GM12878 (cell line): ENCODE measurements around the gene PFN3. TPM values are rescaled to one million over a fixed set of nuclear protein-coding genes. Genes with fewer than 3 reads are reported as not detected.

Source experiments
- ATAC-seq: fragments of 200-7000 bp; cut with Tn5 transposase; 3 replicates; pipeline ENCODE4 v1.9.1; 2020; ENCODE audit warnings: mild to moderate bottlenecking, moderate library complexity
- BruUV-seq: library from RNA; stranded (reverse); fragments of 400-500 nt; replicated peaks from 2 replicates; lab custom pipeline; 2021; lab: Mats Ljungman, UMichigan
- CTCF ChIA-PET: fragments of 300-600 bp; sonication (Branson Sonifier 250); formaldehyde crosslinking; extraction: SDS; loops from one replicate; lab custom pipeline; 2021; ENCODE audit warnings: inconsistent platforms; lab: Yijun Ruan, JAX
- POLR2A ChIA-PET: fragments of 350-600 bp; formaldehyde crosslinking; extraction: SDS; loops from one replicate; lab custom pipeline; 2021; ENCODE audit warnings: inconsistent platforms; lab: Charles Lee
- RAD21 ChIA-PET: fragments of 300-600 bp; sonication (Branson Sonifier 250); formaldehyde crosslinking; loops from one replicate; lab custom pipeline; 2023; ENCODE audit warnings: antibody characterized with exemption; ENCODE audit not compliant: unreplicated experiment; lab: Charles Lee
- SMC1A ChIA-PET: fragments of 300-600 bp; sonication (Branson Sonifier 250); formaldehyde crosslinking; loops from one replicate; lab custom pipeline; 2023; ENCODE audit not compliant: unreplicated experiment, uncharacterized antibody; lab: Charles Lee
- DNase-seq: peaks from one replicate; pipeline ENCODE4 v3.0.0-alpha.2; 2011; ENCODE audit warnings: low read depth, low spot score
- FAIRE-seq: peaks from 3 replicates; lab custom pipeline; 2011; peaks lifted over from hg19 to GRCh38; lab: Jason Lieb, UNC
- H2AFZ ChIP-seq: 2 replicates; pipeline ENCODE4 v1.6.0; 2011; ENCODE audit warnings: low read depth, low read length, control low read depth; ENCODE audit not compliant: control insufficient read depth
- H3K27ac ChIP-seq: 2 replicates; pipeline ENCODE4 v1.5.1; 2011; ENCODE audit warnings: control low read depth; ENCODE audit not compliant: control insufficient read depth, insufficient read depth
- H3K27me3 ChIP-seq, 2 experiments: replicated peaks in 1 of 2; 2 replicates each; pipeline versions ENCODE4 v1.6.0 to v1.6.1; 2011; ENCODE audit warnings: low read length in 1 of 2; ENCODE audit not compliant: control insufficient read depth in 2 of 2, insufficient read depth in 2 of 2
- H3K36me3 ChIP-seq, 2 experiments: 2 replicates each; pipeline ENCODE4 v1.5.1; 2011; ENCODE audit warnings: low read length in 1 of 2; ENCODE audit not compliant: control insufficient read depth in 2 of 2, insufficient read depth in 2 of 2
- H3K4me1 ChIP-seq: 2 replicates; pipeline ENCODE4 v1.6.1; 2011; ENCODE audit warnings: mild to moderate bottlenecking, low read length, moderate library complexity, mixed read lengths; ENCODE audit not compliant: control insufficient read depth, insufficient read depth
- H3K4me2 ChIP-seq: 2 replicates; pipeline ENCODE4 v1.6.0; 2011; ENCODE audit warnings: control low read depth; ENCODE audit not compliant: control insufficient read depth, insufficient read depth
- H3K4me3 ChIP-seq: fragments of 200-600 bp; sonication (generic); 2 replicates; pipeline ENCODE4 v1.5.1; 2016
- H3K79me2 ChIP-seq: 2 replicates; pipeline ENCODE4 v1.6.0; 2011; ENCODE audit warnings: low read length; ENCODE audit not compliant: control insufficient read depth, insufficient read depth
- H3K9ac ChIP-seq: 2 replicates; pipeline ENCODE4 v1.8.0; 2011; ENCODE audit warnings: low read length, control low read depth, mixed read lengths; ENCODE audit not compliant: control insufficient read depth, insufficient read depth
- H3K9me3 ChIP-seq: replicated peaks from 3 replicates; pipeline ENCODE4 v1.5.1; 2011; ENCODE audit warnings: mild to moderate bottlenecking, low read length; ENCODE audit not compliant: control insufficient read depth, insufficient read depth
- H4K20me1 ChIP-seq: 2 replicates; pipeline ENCODE4 v1.6.0; 2011; ENCODE audit not compliant: control insufficient read depth, insufficient read depth
- CREB1 ChIP-seq: IDR thresholded peaks from 2 replicates; pipeline ENCODE4 v1.6.1; 2012; ENCODE audit warnings: low read depth, mild to moderate bottlenecking, inconsistent platforms
- MXI1 ChIP-seq: fragments of 150-350 bp; IDR thresholded peaks from 2 replicates; pipeline ENCODE4 v1.6.1; 2011; ENCODE audit warnings: low read depth, mild to moderate bottlenecking, inconsistent platforms, low read length, improper control_type of control experiment
- NR2C1 ChIP-seq: fragments of 450-650 bp; IDR thresholded peaks from 2 replicates; pipeline ENCODE4 v1.6.1; 2017; ENCODE audit warnings: antibody characterized with exemption, mild to moderate bottlenecking, moderate library complexity
- PML ChIP-seq: IDR thresholded peaks from 2 replicates; pipeline ENCODE4 v1.6.1; 2012; ENCODE audit warnings: low read length, inconsistent platforms
- POLR2AphosphoS2 ChIP-seq: IDR thresholded peaks from 2 replicates; pipeline ENCODE4 v1.6.1; 2011; ENCODE audit warnings: low read depth, mild to moderate bottlenecking, low read length, improper control_type of control experiment, moderate library complexity
- SIN3A ChIP-seq: IDR thresholded peaks from 2 replicates; pipeline ENCODE4 v1.6.1; 2012; ENCODE audit warnings: low read depth, low read length, improper control_type of control experiment
- SRF ChIP-seq, 2 experiments: IDR thresholded peaks; 2 replicates each; pipeline ENCODE4 v1.6.1; 2011; ENCODE audit warnings: low read depth in 2 of 2, low read length in 2 of 2, mild to moderate bottlenecking in 1 of 2, moderate library complexity in 1 of 2
- TCF12 ChIP-seq: IDR thresholded peaks from 2 replicates; pipeline ENCODE4 v1.6.1; 2011; ENCODE audit warnings: low read depth, mild to moderate bottlenecking, low read length
- TCF3 ChIP-seq: IDR thresholded peaks from 2 replicates; pipeline ENCODE4 v1.6.1; 2012; ENCODE audit warnings: low read depth, mild to moderate bottlenecking, low read length, borderline replicate concordance; ENCODE audit not compliant: insufficient read depth
- WGBS: methylation state at CpG from one replicate; pipeline ENCODE4 v1.1.6; 2016; ENCODE audit warnings: low lambda C conversion rate; ENCODE audit not compliant: insufficient replicate concordance, insufficient coverage; ENCODE audit errors: missing lambda C conversion rate; 5-methylcytosine and 5-hydroxymethylcytosine counted together
- in situ Hi-C: fragments of 300-500 bp; cut with MboI; formaldehyde crosslinking; loops from 9 replicates; pipeline ENCODE4 v1.14.3; 2018; ENCODE audit warnings: mixed read lengths
- intact Hi-C: fragments of 100-400 bp; cut with micrococcal nuclease; formaldehyde crosslinking; loops from one replicate; pipeline ENCODE4 v1.14.2; 2022; ENCODE audit not compliant: unreplicated experiment
- polyA plus RNA-seq, 11 experiments: library from polyadenylated mRNA; depleted of rRNA in 4 of 11; unstranded in 6 of 11; stranded (reverse) in 5 of 11; fragments of >200 nt; fragmentation: Nextera tagmentation in 4 of 11; fragmentation: Illumina TruSeq in 1 of 11; extraction: Ambion mirVana in 4 of 11; extraction: Trizol in 1 of 11; gene quantifications; 1 replicate in 1 of 11; 2 replicates in 10 of 11; pipeline versions ENCODE4 v1.2.1 to v1.2.3, GENCODE V29; 2011 to 2016; ENCODE audit warnings: inconsistent platforms in 2 of 11, missing spikeins in 2 of 11, low read depth in 1 of 11
- total RNA-seq, 4 experiments: library from RNA; depleted of rRNA in 3 of 4; stranded (reverse); fragments of >200 nt in 3 of 4; fragmentation: Illumina TruSeq in 1 of 4; extraction: Trizol in 1 of 4; gene quantifications; 2 replicates each; pipeline versions ENCODE4 v1.2.1 to v1.2.3, GENCODE V29; 2013 to 2021
- TF ChIP-seq, protein P1 (sequence below): fragments of 450-650 bp; IDR thresholded peaks from 2 replicates; pipeline ENCODE4 v1.6.1; 2016; ENCODE audit warnings: mild to moderate bottlenecking, moderate library complexity, borderline replicate concordance

PFN3 gene
- total and polyA plus RNA-seq, 10 of the 15 experiments (the other 5 are each of a cell fraction or from before 2014, with no cell fraction given) = not detected

DNA sequence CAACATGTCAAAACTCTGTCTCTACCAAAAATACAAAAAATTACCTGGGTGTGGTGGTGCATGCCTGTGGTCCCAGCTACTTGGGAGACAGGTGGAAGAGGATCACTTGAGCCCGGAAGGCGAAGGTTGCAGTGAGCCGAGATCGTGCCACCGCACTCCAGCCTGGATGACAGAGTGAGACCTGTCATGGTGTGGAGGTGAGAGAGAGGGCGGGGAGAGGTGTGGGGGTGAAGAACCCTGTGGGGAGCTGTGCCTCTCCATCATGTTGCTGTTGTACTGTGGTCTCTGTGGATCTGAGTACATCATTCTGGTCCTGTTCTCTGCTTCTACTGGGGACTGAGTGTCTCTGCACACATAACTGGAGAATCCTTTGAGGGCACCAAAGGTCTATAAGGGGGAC lies 27.6 kb downstream of the PFN3 start:
- ATAC-seq (no peak), DNase-seq (no peak), FAIRE-seq (no peak)
- in situ Hi-C loops = no loop called here
- peaks cover 24% of the 10 kb centered on the region for H3K4me1 ChIP-seq
- TF ChIP-seq, protein P1, sequence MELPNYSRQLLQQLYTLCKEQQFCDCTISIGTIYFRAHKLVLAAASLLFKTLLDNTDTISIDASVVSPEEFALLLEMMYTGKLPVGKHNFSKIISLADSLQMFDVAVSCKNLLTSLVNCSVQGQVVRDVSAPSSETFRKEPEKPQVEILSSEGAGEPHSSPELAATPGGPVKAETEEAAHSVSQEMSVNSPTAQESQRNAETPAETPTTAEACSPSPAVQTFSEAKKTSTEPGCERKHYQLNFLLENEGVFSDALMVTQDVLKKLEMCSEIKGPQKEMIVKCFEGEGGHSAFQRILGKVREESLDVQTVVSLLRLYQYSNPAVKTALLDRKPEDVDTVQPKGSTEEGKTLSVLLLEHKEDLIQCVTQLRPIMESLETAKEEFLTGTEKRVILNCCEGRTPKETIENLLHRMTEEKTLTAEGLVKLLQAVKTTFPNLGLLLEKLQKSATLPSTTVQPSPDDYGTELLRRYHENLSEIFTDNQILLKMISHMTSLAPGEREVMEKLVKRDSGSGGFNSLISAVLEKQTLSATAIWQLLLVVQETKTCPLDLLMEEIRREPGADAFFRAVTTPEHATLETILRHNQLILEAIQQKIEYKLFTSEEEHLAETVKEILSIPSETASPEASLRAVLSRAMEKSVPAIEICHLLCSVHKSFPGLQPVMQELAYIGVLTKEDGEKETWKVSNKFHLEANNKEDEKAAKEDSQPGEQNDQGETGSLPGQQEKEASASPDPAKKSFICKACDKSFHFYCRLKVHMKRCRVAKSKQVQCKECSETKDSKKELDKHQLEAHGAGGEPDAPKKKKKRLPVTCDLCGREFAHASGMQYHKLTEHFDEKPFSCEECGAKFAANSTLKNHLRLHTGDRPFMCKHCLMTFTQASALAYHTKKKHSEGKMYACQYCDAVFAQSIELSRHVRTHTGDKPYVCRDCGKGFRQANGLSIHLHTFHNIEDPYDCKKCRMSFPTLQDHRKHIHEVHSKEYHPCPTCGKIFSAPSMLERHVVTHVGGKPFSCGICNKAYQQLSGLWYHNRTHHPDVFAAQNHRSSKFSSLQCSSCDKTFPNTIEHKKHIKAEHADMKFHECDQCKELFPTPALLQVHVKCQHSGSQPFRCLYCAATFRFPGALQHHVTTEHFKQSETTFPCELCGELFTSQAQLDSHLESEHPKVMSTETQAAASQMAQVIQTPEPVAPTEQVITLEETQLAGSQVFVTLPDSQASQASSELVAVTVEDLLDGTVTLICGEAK = no peak
- TF ChIP-seq MXI1 (no peak), NR2C1 (no peak), TCF12 (no peak), PML (no peak), CREB1 (no peak), SRF (IDR thresholded peaks at IDR 0.05; ENCODE audit: low read depth in 2 of 2, low read length in 2 of 2) (no peak), TCF3 (no peak), SIN3A (no peak), POLR2AphosphoS2 (no peak)
- WGBS = 87% methylated on average over 6 of the region's 6 CpGs
- CTCF ChIA-PET = interaction anchor here (0.8 to 6.0 kb wide), 5 partner anchors 11 to 63 kb away, joined by 3 to 88 read pairs (median 6); no protein-coding TSS in a partner anchor
- H3K27me3 ChIP-seq = no peaks in the 10 kb centered on the region
- H3K36me3 ChIP-seq = peaks cover 10 to 16% of the 10 kb centered on the region in 2 experiments
- H2AFZ ChIP-seq = no peak overlapping the region
- no peak overlapping the region for H3K4me3 ChIP-seq
- intact Hi-C loops = no loop called here
- no peaks in the 10 kb centered on the region for H3K79me2 ChIP-seq
- no TSS peak for BruUV-seq
- POLR2A ChIA-PET = interaction anchor here (1.2 to 2.8 kb wide), 3 partner anchors 11 to 17 kb away, joined by 3 to 7 read pairs (median 4); partner anchors contain the start of gene RGS14
- H3K9ac ChIP-seq = no peak overlapping the region
- H3K4me2 ChIP-seq = no peak overlapping the region
- RAD21 ChIA-PET = interaction anchor here (0.6 to 1.7 kb wide), 3 partner anchors 16 to 18 kb away, joined by 4 to 8 read pairs (median 4); no protein-coding TSS in a partner anchor
- H3K9me3 ChIP-seq = no peaks in the 10 kb centered on the region
- H4K20me1 ChIP-seq = no peaks in the 10 kb centered on the region
- no peak overlapping the region for H3K27ac ChIP-seq
- SMC1A ChIA-PET = interaction anchor here (0.6 to 1.6 kb wide), 4 partner anchors 9 to 129 kb away, joined by 3 to 4 read pairs (median 3); no protein-coding TSS in a partner anchor
